PC-9 (cell line): ENCODE measurements around the gene KIFAP3.

ENCODE experiments used
- EZH2 ChIP-seq: fragments of 200-600 bp; sonication (generic); IDR thresholded peaks from 2 replicates; pipeline ENCODE4 v1.8.0; 2017; ENCODE audit warnings: antibody characterized with exemption, low read depth
- TF ChIP-seq, protein P1 (sequence below): fragments of 200-600 bp; sonication (generic); conservative IDR thresholded peaks from 2 replicates; pipeline ENCODE4 v1.6.1; 2017; ENCODE audit warnings: mixed run types, antibody characterized with exemption, mild to moderate bottlenecking, moderate library complexity

- TF ChIP-seq, protein P1, sequence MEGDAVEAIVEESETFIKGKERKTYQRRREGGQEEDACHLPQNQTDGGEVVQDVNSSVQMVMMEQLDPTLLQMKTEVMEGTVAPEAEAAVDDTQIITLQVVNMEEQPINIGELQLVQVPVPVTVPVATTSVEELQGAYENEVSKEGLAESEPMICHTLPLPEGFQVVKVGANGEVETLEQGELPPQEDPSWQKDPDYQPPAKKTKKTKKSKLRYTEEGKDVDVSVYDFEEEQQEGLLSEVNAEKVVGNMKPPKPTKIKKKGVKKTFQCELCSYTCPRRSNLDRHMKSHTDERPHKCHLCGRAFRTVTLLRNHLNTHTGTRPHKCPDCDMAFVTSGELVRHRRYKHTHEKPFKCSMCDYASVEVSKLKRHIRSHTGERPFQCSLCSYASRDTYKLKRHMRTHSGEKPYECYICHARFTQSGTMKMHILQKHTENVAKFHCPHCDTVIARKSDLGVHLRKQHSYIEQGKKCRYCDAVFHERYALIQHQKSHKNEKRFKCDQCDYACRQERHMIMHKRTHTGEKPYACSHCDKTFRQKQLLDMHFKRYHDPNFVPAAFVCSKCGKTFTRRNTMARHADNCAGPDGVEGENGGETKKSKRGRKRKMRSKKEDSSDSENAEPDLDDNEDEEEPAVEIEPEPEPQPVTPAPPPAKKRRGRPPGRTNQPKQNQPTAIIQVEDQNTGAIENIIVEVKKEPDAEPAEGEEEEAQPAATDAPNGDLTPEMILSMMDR = no peak
- TF ChIP-seq EZH2 = no peak
Measured at GRCh38 chr1:169884634-169885033, 189.9 kb downstream of the KIFAP3 start.
